ENCODE measurements around the gene KCNK3. TPM values are rescaled to one million over a fixed set of nuclear protein-coding genes. Genes with fewer than 3 reads are reported as not detected.

KCNK3 gene
- total and polyA plus RNA-seq, 5 donors: 25.6 to 36.6 (median 28.8) TPM

GRCh38 chr2:26715528-26716270, 23.2 kb downstream of the KCNK3 start:
- Histone ChIP-seq H3K9me3 (ENCODE audit: control insufficient read depth, low read length) (no peaks in the 10 kb centered on the region), H3K4me1 (ENCODE audit: control insufficient read depth, insufficient read depth, low read length) (peaks cover 25% of the 10 kb centered on the region), H3K27ac (ENCODE audit: low read length) (no peak overlapping the region), H3K27me3 (ENCODE audit: control insufficient read depth, insufficient read depth) (no peaks in the 10 kb centered on the region), H3K4me3 (ENCODE audit: low read length) (no peak overlapping the region)
- DNase-seq: peak in 1 of 3 donors; percentile 28
- no peak for ATAC-seq
- intact Hi-C loops (cut with DNase I): no loop called here
- 73% methylated on average over 13 of the region's 13 CpGs for WGBS

- Histone ChIP-seq H3K27me3 (ENCODE audit: control insufficient read depth, insufficient read depth) (no peaks in the 10 kb centered on the region), H3K9me3 (ENCODE audit: control insufficient read depth, low read length) (no peaks in the 10 kb centered on the region), H3K27ac (ENCODE audit: low read length) (no peak overlapping the region), H3K4me3 (ENCODE audit: low read length) (no peak overlapping the region), H3K4me1 (ENCODE audit: control insufficient read depth, insufficient read depth, low read length) (peaks cover 31% of the 10 kb centered on the region)
- intact Hi-C loops (cut with DNase I): no loop called here
- 93% methylated on average over 3 of the region's 3 CpGs for WGBS
- DNase-seq: no peak
- ATAC-seq: no peak
Observed at GRCh38 chr2:26716340-26716739, 23.8 kb downstream of the KCNK3 start.

DNA sequence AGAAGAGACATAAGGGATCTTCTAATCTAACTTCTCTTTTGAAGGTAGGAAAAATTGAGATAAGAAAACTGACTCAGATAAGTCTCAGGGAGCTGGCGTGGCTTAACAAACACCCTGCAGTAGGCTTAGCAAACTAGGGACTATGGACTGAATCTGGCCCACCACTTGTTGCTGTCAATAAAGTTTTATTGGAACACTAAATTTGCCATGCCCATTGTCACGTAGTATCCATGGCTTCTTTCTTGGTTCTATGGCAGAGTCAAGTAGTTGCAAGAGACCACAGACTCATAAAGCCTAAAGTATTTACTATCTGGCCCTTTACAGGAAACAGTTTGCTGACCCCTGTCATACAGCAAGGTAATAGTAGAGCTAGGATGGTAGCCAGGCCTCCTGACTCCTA, 24.2 kb downstream of the KCNK3 start:
- H3K27ac ChIP-seq (ENCODE audit: low read length): peak overlapping the region; percentile 22
- 96% methylated on average over 2 of the region's 2 CpGs for WGBS
- no peaks in the 10 kb centered on the region for H3K27me3 ChIP-seq (ENCODE audit: control insufficient read depth, insufficient read depth)
- peaks cover 34% of the 10 kb centered on the region for H3K4me1 ChIP-seq (ENCODE audit: control insufficient read depth, insufficient read depth, low read length)
- DNase-seq (no peak), ATAC-seq (no peak)
- intact Hi-C loops (cut with DNase I): no loop called here
- no peaks in the 10 kb centered on the region for H3K9me3 ChIP-seq (ENCODE audit: control insufficient read depth, low read length)
- no peak overlapping the region for H3K4me3 ChIP-seq (ENCODE audit: low read length)

DNA sequence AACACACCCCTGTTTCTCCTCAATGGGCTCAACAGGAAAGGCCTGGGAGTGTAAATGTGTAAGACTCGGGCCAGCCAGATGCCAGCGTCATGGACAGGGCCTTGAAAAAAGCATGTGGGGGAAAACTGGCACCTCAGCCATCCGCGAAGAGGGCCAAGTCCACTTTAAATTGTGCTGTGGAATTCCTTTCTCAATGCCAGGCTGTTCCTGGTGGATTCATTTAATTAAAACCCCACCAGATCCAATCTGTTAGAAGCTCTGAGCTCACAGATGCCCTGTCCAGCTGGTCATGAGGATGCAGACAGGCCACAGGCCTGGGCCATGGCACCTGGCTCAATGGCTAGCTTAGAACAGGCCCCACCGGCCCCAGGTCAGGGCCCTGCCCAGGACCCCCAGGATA, 24.8 kb downstream of the KCNK3 start:
- H3K27ac ChIP-seq (ENCODE audit: low read length): peak overlapping the region; percentile 53

GRCh38 chr2:26718949-26719686, 26.6 kb downstream of the KCNK3 start:
- ATAC-seq (no peak), DNase-seq (no peak)
- 81% methylated on average over 6 of the region's 6 CpGs for WGBS
- Histone ChIP-seq H3K27ac (ENCODE audit: low read length) (peak overlapping the region; percentile 52), H3K9me3 (ENCODE audit: control insufficient read depth, low read length) (no peaks in the 10 kb centered on the region), H3K27me3 (ENCODE audit: control insufficient read depth, insufficient read depth) (no peaks in the 10 kb centered on the region), H3K4me3 (ENCODE audit: low read length) (no peak overlapping the region), H3K4me1 (ENCODE audit: control insufficient read depth, insufficient read depth, low read length) (peaks cover 33% of the 10 kb centered on the region)
- intact Hi-C loops (cut with DNase I): no loop called here

More for the DNA sequence above, 24.8 kb downstream of the KCNK3 start:
- ATAC-seq (peak in 1 of 2 donors; percentile 2), DNase-seq (peak in 2 of 3 donors; percentile 37 to 73)
- Histone ChIP-seq H3K4me1 (ENCODE audit: control insufficient read depth, insufficient read depth, low read length) (peaks cover 30% of the 10 kb centered on the region), H3K27me3 (ENCODE audit: control insufficient read depth, insufficient read depth) (no peaks in the 10 kb centered on the region), H3K4me3 (ENCODE audit: low read length) (no peak overlapping the region), H3K9me3 (ENCODE audit: control insufficient read depth, low read length) (no peaks in the 10 kb centered on the region)
- 64% methylated on average over 5 of the region's 5 CpGs for WGBS
- intact Hi-C loops (cut with DNase I): no loop called here

- Histone ChIP-seq H3K27me3 (ENCODE audit: control insufficient read depth, insufficient read depth) (no peaks in the 10 kb centered on the region), H3K9me3 (ENCODE audit: control insufficient read depth, low read length) (no peaks in the 10 kb centered on the region), H3K4me1 (ENCODE audit: control insufficient read depth, insufficient read depth, low read length) (peaks cover 37% of the 10 kb centered on the region), H3K4me3 (ENCODE audit: low read length) (no peak overlapping the region), H3K27ac (ENCODE audit: low read length) (peak overlapping the region; percentile 84)
- peak; percentile 82 to 86 for ATAC-seq
- 37% methylated on average over 7 of the region's 7 CpGs for WGBS
- intact Hi-C loops (cut with DNase I): no loop called here
- DNase-seq: peak; percentile 94 to 96 (median 96)
Observed at GRCh38 chr2:26720322-26721114, 28.0 kb downstream of the KCNK3 start.

DNA sequence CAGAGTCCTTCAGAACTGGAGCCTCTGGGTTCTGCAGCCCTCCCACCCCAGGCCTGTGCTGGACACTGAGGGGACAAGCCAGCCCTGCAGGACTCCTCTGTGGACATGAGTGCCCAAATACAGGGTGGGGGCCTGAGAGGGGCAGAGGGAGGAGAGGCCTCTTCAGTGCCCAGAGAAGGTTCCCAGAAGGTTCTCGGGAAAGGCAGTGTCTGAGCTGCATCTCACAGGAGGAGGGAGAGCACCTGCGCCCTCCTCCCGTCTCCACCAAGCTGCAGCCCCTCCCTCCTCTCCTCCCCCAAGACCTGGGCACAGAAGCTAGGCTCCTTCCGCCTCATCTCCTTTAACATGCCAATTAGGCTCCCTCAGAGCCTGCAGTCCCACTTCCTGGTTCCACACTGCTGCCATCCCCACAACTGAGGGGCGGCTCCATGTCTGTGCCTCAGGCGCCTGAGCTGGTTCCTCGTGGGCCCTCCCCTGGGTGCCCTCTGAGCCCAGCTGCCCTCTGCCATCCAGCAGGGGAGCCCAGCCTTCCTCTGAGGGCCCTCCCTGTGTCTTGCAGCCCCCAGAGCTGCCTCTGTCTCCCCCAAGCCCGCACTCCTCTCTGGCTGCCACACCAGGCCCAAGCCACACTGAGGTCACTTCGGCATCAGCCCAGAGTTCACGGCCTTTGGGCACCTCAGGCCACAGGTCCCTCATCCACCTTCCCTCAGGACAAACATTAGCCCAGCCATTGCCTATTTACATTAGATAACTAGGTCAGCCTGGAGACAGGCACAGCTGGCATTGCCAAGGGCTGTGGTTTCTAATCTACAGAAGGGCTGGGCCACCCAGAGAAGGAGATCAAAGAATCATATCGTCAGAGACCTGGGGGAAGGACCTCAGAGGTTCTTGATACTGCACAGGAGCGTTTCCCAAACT, 28.9 kb downstream of the KCNK3 start:
- peaks cover 37% of the 10 kb centered on the region for H3K4me1 ChIP-seq (ENCODE audit: control insufficient read depth, insufficient read depth, low read length)
- 84% methylated on average over 12 of the region's 12 CpGs for WGBS
- peak in 2 of 3 donors; percentile 44 to 52 for DNase-seq
- no peaks in the 10 kb centered on the region for H3K9me3 ChIP-seq (ENCODE audit: control insufficient read depth, low read length)
- H3K27me3 ChIP-seq (ENCODE audit: control insufficient read depth, insufficient read depth): no peaks in the 10 kb centered on the region
- ATAC-seq: no peak
- H3K27ac ChIP-seq (ENCODE audit: low read length): peak overlapping the region; percentile 84
- no peak overlapping the region for H3K4me3 ChIP-seq (ENCODE audit: low read length)
- intact Hi-C loops (cut with DNase I): no loop called here

GRCh38 chr2:26722328-26722727, 29.8 kb downstream of the KCNK3 start:
- DNase-seq (no peak), ATAC-seq (no peak)
- Histone ChIP-seq H3K27me3 (ENCODE audit: control insufficient read depth, insufficient read depth) (no peaks in the 10 kb centered on the region), H3K4me1 (ENCODE audit: control insufficient read depth, insufficient read depth, low read length) (peaks cover 37% of the 10 kb centered on the region), H3K9me3 (ENCODE audit: control insufficient read depth, low read length) (no peaks in the 10 kb centered on the region), H3K27ac (ENCODE audit: low read length) (no peak overlapping the region), H3K4me3 (ENCODE audit: low read length) (no peak overlapping the region)
- intact Hi-C loops (cut with DNase I): no loop called here
- WGBS: 89% methylated on average over 1 of the region's 1 CpG

DNA sequence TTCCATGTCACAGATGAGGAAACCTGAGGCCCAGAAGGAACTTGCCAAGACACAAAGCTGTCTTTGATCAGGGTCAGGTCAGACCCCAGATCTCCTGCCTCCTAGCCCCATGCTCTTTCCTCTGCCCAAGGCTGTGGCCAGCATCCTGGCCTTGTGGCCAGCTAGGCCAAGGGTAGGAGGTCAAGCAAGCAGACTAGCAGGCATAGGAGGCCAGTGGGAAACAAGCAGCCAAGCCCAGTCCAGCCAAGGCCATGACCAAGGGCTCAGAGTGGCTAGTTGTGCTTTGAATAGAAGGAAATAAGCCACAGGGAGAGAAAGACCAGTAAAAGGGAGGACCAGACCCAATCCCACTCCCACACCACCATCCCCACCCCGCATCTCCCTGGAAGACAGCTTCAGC, 30.4 kb downstream of the KCNK3 start:
- intact Hi-C loops (cut with DNase I): no loop called here
- Histone ChIP-seq H3K4me3 (ENCODE audit: low read length) (no peak overlapping the region), H3K9me3 (ENCODE audit: control insufficient read depth, low read length) (no peaks in the 10 kb centered on the region), H3K4me1 (ENCODE audit: control insufficient read depth, insufficient read depth, low read length) (peaks cover 36% of the 10 kb centered on the region), H3K27me3 (ENCODE audit: control insufficient read depth, insufficient read depth) (no peaks in the 10 kb centered on the region), H3K27ac (ENCODE audit: low read length) (no peak overlapping the region)
- peak in 1 of 3 donors; percentile 41 for DNase-seq
- WGBS: 93% methylated on average over 1 of the region's 1 CpG
- ATAC-seq: no peak

GRCh38 chr2:26723475-26723874, 31.0 kb downstream of the KCNK3 start:
- WGBS: 86% methylated on average over 3 of the region's 3 CpGs
- Histone ChIP-seq H3K27me3 (ENCODE audit: control insufficient read depth, insufficient read depth) (no peaks in the 10 kb centered on the region), H3K4me1 (ENCODE audit: control insufficient read depth, insufficient read depth, low read length) (peaks cover 33% of the 10 kb centered on the region), H3K4me3 (ENCODE audit: low read length) (no peak overlapping the region), H3K9me3 (ENCODE audit: control insufficient read depth, low read length) (no peaks in the 10 kb centered on the region), H3K27ac (ENCODE audit: low read length) (peak overlapping the region; percentile 89)
- intact Hi-C loops (cut with DNase I): no loop called here
- no peak for DNase-seq
- no peak for ATAC-seq

Data from right cardiac atrium (tissue), 5 donors.